GM19193 (cell line): ENCODE data around the gene FOXL1.

Experiments used
- POLR2A ChIP-seq: IDR thresholded peaks from 4 replicates; pipeline ENCODE4 v1.6.1; 2011; ENCODE audit not compliant: insufficient read depth, insufficient read length; ENCODE audit errors: extremely low read depth

The FOXL1 gene

GRCh38 chr16:86558355-86559193 is 19.8 kb upstream of the FOXL1 start:
- TF ChIP-seq POLR2A, result no peak

DNA sequence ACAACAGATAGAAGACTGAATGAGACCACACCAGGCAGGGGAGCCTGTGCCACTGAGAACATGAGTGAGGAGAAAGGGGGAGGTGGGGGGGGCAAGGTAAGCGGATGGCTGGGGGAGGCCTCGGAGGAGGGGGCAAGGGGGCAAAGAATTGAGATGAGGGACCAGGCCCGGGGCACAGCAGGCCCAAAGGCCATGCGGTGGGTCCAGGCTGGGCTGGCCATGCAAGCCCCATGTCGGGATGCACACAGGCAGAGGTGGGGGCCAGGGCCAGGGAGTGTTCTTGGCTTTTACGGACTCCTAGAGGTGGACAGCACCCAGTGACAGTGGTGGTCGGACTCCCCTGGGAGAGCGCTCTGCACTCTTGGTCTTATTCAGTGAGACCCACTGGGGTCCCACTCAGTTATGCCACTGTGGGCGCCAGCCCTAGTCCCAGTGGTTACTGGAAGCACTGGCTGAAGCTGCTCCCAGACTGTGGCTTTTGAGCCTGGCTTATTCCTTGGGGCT is 18.5 kb upstream of the FOXL1 start:
- TF ChIP-seq POLR2A, result no peak

- TF ChIP-seq POLR2A, result no peak
Measured at GRCh38 chr16:86562356-86562755, 16.0 kb upstream of the FOXL1 start.

DNA sequence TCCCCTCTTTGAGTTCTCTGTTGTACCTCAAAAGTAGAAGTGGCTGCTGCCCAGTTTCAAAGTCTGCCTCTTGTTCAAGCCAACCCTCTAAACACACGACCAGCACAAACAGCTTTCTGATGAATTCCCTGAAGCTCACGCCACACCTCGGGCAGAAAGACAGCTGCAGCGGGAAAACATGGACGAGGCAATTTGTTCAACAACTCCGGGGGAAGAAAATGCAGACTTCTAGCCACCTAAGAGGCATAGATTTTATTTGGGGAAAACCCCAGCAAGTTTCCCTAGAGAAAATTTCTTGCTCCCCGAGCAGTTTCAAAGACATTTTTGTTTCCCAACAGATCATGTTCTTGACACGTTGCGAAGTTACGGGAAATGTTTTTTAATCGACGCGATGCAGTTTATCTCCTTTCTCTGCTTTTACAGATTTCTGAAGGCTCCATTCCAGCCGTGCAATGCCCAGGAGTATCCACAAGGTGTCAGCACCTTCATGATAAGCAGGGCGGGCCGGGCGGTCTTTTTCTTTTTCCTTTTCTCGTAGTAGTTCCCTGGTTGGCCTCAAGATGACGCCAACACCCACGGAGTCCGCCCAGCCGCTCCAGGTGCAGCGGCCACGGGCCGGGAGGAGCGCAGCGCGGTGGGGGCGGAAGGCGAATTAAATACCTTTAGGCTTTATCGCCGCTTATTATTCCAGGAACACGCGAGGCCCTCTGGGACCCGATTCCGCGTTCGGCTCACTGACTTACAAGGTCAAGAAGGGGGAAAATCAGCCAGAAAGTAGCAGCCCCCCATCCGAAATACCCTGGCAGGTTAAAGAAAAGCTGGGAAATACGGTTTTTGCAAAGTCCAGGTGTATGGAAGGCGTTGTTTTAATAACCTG is 14.6 kb upstream of the FOXL1 start:
- TF ChIP-seq POLR2A, result no peak

DNA sequence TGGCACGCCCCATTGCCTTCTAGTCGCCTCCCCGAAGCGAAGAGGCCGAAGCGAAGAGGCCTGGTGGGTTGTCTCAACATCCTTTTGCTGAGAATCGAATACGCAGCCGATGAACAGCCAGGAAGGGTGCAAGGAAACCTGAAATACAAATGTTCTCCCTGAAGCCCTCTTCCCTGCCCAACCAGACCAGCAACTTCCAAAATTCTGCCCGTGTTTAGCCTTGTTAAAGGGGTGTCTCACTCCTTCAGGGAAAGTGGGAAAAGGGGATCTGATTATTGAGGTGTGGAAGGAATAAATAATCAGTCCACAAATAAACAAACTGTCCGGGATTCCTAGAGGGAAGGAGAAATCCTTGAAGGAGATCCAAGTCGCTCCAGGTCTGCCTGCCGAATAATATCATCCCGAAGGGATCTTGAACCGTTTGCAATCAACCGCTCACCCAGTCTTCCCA is 13.1 kb upstream of the FOXL1 start:
- TF ChIP-seq POLR2A, result no peak

- TF ChIP-seq POLR2A, result no peak
Measured at GRCh38 chr16:86565644-86566511, 12.5 kb upstream of the FOXL1 start.

DNA sequence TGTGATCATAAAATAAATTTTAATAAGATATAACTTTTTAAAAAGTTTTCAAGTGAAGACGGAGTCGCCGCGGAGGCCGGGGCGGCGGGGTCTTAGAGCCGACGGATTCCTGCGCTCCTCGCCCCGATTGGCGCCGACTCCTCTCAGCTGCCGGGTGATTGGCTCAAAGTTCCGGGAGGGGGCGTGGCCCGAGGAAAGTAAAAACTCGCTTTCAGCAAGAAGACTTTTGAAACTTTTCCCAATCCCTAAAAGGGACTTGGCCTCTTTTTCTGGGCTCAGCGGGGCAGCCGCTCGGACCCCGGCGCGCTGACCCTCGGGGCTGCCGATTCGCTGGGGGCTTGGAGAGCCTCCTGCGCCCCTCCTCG is 11.8 kb upstream of the FOXL1 start, which contains the start of gene FOXC2:
TSS of gene FOXC2 (plus strand) at position 229 of the 365 bp plus-strand sequence. CDS start 507 bp downstream, outside the sequence.
- no peak for TF ChIP-seq POLR2A

DNA sequence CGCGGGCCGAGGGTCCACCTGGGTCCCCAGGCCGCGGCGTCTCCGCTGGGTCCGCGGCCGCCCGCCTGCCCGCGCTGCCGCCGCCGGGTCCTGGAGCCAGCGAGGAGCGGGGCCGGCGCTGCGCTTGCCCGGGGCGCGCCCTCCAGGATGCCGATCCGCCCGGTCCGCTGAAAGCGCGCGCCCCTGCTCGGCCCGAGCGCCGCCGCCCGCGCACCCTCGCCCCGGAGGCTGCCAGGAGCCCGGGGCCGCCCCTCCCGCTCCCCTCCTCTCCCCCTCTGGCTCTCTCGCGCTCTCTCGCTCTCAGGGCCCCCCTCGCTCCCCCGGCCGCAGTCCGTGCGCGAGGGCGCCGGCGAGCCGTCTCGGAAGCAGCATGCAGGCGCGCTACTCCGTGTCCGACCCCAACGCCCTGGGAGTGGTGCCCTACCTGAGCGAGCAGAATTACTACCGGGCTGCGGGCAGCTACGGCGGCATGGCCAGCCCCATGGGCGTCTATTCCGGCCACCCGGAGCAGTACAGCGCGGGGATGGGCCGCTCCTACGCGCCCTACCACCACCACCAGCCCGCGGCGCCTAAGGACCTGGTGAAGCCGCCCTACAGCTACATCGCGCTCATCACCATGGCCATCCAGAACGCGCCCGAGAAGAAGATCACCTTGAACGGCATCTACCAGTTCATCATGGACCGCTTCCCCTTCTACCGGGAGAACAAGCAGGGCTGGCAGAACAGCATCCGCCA is 11.2 kb upstream of the FOXL1 start:
- no peak for TF ChIP-seq POLR2A

- no peak for TF ChIP-seq POLR2A
Measured at GRCh38 chr16:86567701-86568581, 10.4 kb upstream of the FOXL1 start.

GRCh38 chr16:86568677-86569623 is 9.4 kb upstream of the FOXL1 start:
- no peak for TF ChIP-seq POLR2A

DNA sequence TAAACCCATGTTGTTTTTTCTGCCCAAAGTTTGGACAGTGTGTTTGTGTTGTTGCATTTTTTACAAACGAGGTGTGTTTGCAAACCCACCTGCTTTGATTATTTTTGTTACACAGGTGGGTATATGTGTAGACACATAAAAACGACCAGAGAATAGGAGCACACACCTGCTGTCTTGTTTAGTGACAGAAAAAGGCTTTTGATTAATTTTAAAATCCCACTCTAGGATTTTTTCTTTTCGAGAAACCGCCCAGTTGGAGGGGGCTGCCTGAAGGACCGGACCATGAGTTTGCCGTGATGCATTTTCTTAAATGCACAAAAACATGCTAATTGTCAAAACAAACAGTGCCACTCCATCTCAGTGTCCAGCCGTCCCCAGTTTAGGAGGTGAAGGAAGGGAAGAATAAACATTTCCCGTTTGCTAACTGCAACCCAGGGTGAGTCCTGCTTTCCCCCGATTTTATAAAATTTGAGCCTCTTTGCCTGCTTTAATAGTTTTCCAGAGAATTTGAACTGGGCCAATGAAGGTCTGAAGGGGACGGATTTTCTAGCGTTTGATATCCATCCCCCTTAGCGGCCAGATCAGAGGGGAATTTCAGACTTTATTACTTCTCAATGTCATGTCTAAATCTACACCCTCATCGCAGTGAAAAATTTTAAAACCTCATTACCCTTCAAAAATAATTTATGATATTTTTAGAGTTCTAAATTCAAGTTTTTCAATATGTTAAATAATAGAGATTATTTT is 8.5 kb upstream of the FOXL1 start:
- TF ChIP-seq POLR2A, result no peak
